SIG-M5 treated with dmso at 0.1 percent for 504 hours (cell line): Measurements from ENCODE around the gene RAB29.
A peak's percentile ranks its signal among the peaks of the same experiment; 100 is the strongest.
"Not testable (repeated sequence)": the region's sequence is repeated elsewhere in the genome, so short reads cannot be mapped to it uniquely, and the experiment has no call there.

Experiments
- DNase-seq: peaks from one replicate; lab custom pipeline; 2025; ENCODE audit not compliant: unreplicated experiment; lab: John Stamatoyannopoulos, UW

Gene RAB29

GRCh38 chr1:205775015-205775716, at the start of gene RAB29:
RAB29 (minus strand) TSS chr1:205775482; CDS start chr1:205774956, 526 bp downstream.
- DNase-seq, result peak; percentile 96

GRCh38 chr1:205824180-205824579, 48.9 kb upstream of the RAB29 start:
- DNase-seq, result no peak

DNA sequence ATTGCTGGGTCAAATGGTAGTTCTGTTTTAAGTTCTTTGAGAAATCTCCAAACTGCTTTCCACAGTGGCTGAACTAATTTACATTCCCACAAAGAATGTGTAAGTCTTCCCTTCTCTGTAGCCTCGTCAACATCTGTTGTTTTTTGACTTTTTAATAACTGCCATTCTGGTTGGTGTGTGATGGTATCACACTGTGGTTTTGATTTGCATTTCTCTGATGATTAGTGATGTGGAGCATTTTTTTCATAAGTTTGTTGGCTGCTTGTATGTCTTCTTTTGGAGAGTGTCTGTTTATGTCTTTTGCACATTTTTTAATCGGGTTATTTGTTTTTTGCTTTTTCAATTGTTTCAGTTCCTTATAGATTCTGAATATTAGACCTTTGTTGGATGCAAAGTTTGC, 48.0 kb upstream of the RAB29 start:
- not testable (repeated sequence) for DNase-seq

GRCh38 chr1:205822397-205822796, 47.1 kb upstream of the RAB29 start:
- DNase-seq, result no peak

- DNase-seq, result no peak
These were observed 42.7 kb upstream of the RAB29 start for GRCh38 chr1:205817988-205818387.

DNA sequence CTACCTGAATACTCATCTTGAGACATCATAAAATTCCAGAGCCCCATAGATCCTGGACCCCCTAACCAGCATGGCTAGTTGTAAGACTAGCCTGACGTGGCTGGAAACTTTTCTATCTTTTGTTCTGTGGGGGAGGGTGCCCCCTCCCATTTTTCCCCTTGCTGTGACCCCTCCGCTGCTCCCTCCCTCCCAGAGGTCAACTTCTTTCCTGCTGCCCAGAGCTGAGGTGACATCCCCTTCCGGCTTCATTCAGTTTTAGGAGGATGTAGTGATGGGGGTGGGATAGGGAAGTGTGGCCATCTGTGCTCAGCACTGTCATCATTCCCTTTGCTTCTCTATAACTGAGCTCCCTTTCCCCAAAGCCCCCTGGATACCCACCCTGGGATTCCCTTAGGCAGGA, 42.1 kb upstream of the RAB29 start:
- no peak for DNase-seq

- no peak for DNase-seq
These were observed 38.4 kb upstream of the RAB29 start for GRCh38 chr1:205813755-205814058.

DNA sequence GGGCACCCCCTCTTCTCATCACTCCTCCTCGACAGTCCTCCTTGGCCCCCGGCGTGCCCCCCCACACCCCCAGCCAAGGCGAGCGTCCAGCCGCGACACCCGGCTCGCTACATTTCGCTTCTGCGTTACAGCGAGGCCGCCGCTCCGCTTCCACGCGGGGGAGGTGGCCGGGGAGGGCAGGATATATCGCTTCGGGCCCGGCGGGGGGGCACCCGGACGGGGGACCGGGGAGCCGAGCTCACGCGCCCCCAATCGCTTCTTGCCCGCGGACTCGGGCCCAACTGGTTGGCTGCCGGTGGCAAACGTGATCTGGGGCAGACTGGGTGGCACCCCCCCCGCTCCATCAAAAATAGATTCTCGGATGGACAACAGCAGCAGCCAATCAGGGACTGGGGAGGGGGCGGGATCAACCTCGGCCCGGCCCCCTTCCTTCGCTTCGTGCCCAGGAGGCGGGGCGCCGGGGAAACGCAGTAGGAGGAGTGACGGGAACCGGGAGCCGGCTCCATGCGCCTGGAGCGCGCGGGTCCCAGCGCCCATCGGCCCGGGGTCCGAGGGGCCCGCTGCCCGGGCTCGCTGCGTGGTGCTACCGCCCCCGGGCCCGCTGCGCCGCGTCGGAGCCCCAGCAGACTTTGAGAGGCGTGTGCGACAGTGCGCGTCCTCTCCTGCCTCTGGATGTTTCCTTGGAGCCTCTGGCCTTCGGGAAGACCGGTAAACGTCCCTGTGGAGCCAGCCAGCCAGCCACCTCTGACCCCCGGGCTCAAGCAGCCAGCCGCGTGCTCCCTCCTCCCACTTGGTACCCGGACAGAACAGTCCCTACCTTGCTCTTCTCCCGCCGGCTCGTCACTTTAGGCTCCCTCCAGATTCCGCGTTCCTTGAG, 37.8 kb upstream of the RAB29 start, which contains the start of gene SLC41A1:
Gene SLC41A1 (minus strand): TSS at position 321 of the 877 bp plus-strand sequence. CDS start 2,757 bp downstream, outside the sequence.
- peak; percentile 97 for DNase-seq

GRCh38 chr1:205812271-205812877, 37.1 kb upstream of the RAB29 start:
- no peak for DNase-seq

- DNase-seq, result no peak
These were observed 36.4 kb upstream of the RAB29 start for GRCh38 chr1:205811660-205812059.

- peak; percentile 45 for DNase-seq
These were observed 35.3 kb upstream of the RAB29 start for GRCh38 chr1:205810448-205811157.

DNA sequence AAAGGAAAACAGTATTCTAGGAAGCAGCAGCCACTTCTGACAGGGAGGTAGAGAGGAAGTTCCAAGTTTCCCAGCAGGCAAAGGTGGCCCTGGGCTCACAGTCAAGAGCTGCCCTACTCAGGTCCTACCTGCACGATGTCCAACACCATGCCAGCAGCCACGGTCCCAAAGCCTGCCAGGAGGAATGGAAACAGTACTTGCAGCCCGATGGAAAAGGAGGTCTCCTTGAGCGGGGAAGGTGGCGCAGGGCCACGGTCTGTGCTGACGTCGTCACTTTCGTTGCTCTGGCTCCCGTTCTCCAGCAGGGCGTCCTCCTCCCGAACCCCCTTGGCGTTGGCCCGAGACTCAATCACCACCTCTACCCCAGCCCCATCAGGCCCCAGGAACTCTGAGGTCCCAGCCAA, 34.7 kb upstream of the RAB29 start:
- no peak for DNase-seq

GRCh38 chr1:205809469-205809868, 34.2 kb upstream of the RAB29 start:
- no peak for DNase-seq

GRCh38 chr1:205805082-205805711, 29.9 kb upstream of the RAB29 start:
- DNase-seq, result no peak

GRCh38 chr1:205804605-205805004, 29.3 kb upstream of the RAB29 start:
- DNase-seq, result no peak

GRCh38 chr1:205803986-205804385, 28.7 kb upstream of the RAB29 start:
- no peak for DNase-seq

DNA sequence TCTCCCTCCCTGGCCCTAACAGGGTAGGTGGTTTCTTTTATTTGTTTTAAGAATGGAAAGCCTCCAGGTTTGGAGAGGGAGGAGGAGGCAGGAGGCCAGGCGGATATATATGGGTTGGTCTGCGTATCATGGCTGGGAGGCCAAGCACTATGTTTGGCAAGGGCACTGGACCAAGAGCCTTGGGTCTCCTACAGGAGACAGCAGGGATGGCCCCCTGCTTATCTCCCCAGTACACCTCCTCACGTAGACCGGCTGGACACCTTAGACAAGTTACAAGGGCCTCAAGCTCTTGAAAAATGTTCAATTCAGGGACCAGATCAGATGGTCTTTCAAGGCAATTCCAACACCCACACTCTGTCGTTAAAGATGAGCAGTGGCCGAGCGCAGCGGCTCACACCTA, 26.8 kb upstream of the RAB29 start:
- no peak for DNase-seq

DNA sequence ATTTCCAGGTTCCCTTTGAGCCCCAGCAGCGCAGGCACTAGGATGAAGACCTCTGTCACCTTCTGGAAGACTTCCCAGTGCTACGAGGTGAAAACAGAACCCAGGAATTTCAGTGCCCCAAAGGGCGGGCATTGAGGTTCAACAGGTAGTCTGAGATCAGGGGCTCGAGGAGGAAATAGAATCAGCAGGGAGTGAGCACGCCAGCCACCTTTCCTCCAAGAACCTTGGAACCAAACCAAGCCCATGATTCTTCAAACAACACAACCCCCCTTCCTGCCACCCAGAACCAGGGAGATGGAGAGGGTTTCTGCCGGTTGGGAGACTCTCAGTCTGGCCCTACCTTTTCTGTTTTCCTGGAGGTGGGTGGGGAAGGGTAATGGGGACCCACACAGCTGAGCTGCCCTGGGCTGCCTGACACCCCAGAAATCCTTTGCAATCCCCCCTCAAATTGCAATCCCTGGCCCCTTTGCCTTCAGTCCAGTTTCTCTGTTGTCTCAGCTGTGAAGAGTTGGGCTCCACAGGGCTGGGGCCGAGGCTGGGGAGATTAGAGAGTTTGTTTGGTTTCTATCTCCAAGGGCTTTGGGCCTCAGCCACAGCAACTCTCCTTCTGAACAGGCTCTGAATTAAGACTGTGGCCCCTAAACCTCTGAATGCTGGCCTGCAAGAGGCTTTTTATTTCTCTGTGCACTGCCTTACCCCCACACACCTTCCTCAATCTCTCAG, 25.9 kb upstream of the RAB29 start:
- no peak for DNase-seq

GRCh38 chr1:205800427-205800826, 25.1 kb upstream of the RAB29 start:
- no peak for DNase-seq

- no peak for DNase-seq
These were observed 23.3 kb upstream of the RAB29 start for GRCh38 chr1:205798577-205798976.
